ENCODE measurements around the gene HIVEP3. TPM values are rescaled to one million over a fixed set of nuclear protein-coding genes. Genes with fewer than 3 reads are reported as not detected.

The HIVEP3 gene
- total RNA-seq, 1 experiment from 2014 or later: 6.0 TPM

DNA sequence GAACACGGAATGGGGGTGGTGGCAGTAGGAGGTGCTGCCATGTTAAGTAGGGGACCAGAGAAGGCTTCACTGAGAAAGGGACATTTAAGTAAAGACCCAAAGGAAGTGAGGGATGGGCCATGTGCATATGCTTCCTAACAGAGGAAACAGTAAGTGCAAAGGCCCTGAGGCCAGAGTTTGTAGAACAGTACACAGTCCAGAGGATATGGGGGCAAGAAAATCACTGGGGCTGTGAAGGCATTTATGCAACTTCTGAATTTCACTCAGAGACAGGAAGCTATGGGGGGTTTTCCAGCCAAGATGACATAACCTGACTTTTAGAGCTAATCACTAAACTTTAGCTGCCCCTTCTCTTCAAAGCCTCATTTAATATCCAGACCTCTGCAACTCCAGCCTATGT lies 231.7 kb downstream of the HIVEP3 start:
- POLR2A ChIA-PET: no interaction called here
- in situ Hi-C loops (cut with HindIII; ENCODE audit: low pct_unique_long_range_greater_than_20kb, low sequenced_read_pairs): no loop called here
- intact Hi-C loops (cut with micrococcal nuclease; ENCODE audit: unreplicated experiment): no loop called here
- Histone ChIP-seq H3K9me3 (ENCODE audit: control insufficient read depth, insufficient read depth, low read depth, low read length) (no peaks in the 10 kb centered on the region), H3K4me1 (ENCODE audit: control insufficient read depth, insufficient read depth, low read length) (no peaks in the 10 kb centered on the region), H3K36me3 (ENCODE audit: control insufficient read depth, insufficient read depth, low read length) (no peaks in the 10 kb centered on the region), H3K4me3 (ENCODE audit: low read depth in 2 of 2, low read length in 2 of 2) (no peak overlapping the region), H3K27ac (ENCODE audit: low read length) (no peak overlapping the region), H3K27me3 (ENCODE audit: control insufficient read depth, insufficient read depth, low read length) (no peaks in the 10 kb centered on the region)
- CTCF ChIA-PET: no interaction called here
- BruUV-seq (replicated peaks): no TSS peak
- ATAC-seq (no peak), DNase-seq (ENCODE audit: low read depth, low spot score) (no peak)
- TF ChIP-seq TCF7L2 (IDR thresholded peaks at IDR 0.05; ENCODE audit: low read depth, low read length) (no peak), SIN3A (IDR thresholded peaks at IDR 0.05; ENCODE audit: borderline replicate concordance, insufficient read depth, low read depth, low read length) (no peak), POLR2AphosphoS5 (IDR thresholded peaks at IDR 0.05; ENCODE audit: low read depth, low read length) (no peak)
- TF ChIP-seq, protein P1, sequence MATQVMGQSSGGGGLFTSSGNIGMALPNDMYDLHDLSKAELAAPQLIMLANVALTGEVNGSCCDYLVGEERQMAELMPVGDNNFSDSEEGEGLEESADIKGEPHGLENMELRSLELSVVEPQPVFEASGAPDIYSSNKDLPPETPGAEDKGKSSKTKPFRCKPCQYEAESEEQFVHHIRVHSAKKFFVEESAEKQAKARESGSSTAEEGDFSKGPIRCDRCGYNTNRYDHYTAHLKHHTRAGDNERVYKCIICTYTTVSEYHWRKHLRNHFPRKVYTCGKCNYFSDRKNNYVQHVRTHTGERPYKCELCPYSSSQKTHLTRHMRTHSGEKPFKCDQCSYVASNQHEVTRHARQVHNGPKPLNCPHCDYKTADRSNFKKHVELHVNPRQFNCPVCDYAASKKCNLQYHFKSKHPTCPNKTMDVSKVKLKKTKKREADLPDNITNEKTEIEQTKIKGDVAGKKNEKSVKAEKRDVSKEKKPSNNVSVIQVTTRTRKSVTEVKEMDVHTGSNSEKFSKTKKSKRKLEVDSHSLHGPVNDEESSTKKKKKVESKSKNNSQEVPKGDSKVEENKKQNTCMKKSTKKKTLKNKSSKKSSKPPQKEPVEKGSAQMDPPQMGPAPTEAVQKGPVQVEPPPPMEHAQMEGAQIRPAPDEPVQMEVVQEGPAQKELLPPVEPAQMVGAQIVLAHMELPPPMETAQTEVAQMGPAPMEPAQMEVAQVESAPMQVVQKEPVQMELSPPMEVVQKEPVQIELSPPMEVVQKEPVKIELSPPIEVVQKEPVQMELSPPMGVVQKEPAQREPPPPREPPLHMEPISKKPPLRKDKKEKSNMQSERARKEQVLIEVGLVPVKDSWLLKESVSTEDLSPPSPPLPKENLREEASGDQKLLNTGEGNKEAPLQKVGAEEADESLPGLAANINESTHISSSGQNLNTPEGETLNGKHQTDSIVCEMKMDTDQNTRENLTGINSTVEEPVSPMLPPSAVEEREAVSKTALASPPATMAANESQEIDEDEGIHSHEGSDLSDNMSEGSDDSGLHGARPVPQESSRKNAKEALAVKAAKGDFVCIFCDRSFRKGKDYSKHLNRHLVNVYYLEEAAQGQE (IDR thresholded peaks at IDR 0.05; ENCODE audit: insufficient read depth in 1 of 2, low read depth in 2 of 2, low read length in 1 of 2): no peak
- TF ChIP-seq, protein P2, sequence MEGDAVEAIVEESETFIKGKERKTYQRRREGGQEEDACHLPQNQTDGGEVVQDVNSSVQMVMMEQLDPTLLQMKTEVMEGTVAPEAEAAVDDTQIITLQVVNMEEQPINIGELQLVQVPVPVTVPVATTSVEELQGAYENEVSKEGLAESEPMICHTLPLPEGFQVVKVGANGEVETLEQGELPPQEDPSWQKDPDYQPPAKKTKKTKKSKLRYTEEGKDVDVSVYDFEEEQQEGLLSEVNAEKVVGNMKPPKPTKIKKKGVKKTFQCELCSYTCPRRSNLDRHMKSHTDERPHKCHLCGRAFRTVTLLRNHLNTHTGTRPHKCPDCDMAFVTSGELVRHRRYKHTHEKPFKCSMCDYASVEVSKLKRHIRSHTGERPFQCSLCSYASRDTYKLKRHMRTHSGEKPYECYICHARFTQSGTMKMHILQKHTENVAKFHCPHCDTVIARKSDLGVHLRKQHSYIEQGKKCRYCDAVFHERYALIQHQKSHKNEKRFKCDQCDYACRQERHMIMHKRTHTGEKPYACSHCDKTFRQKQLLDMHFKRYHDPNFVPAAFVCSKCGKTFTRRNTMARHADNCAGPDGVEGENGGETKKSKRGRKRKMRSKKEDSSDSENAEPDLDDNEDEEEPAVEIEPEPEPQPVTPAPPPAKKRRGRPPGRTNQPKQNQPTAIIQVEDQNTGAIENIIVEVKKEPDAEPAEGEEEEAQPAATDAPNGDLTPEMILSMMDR (IDR thresholded peaks at IDR 0.05): no peak

DNA sequence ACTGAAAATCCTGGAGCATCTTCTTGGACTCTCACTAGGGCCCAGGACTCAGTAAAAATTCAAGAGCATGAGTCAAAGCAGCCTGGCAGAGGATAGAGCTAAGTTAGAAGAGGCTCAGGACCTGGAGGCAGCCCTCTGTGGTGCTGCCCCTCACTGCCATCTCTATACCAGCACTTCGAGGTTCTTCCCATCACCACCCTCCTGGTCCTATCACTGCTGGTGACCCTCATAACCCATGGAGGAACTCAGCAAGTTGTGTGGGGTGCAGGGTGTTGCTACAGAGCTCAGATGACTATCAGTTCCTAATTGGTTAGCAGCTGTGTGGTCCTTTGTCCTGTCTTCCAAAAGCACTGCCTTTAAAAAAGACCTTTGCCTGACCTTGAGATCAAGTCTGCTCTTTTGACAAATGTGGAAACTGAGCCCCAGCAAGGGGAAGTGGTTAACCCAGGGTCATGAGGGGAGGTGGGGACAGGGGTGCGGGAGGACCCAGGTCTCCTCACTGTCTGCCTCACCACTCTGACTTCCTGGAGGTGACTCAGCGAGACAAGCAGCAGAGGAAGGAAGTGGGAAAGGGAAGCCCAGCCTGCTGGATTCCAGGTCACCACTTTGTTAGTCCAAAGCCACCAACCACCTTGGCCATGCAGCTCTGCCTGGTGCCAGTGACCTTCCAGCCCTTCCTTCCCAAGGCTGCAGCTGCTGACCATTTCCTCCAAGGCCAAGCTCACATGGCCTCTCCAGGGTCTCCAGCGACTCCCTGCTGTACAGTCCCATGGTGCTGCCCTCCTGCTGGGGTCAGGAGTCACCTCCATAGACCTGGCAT lies 234.8 kb downstream of the HIVEP3 start:
- CTCF ChIA-PET: no interaction called here
- no peaks in the 10 kb centered on the region for H3K27me3 ChIP-seq (ENCODE audit: control insufficient read depth, insufficient read depth, low read length)
- DNase-seq (ENCODE audit: low read depth, low spot score): no peak
- no peak for TF ChIP-seq POLR2AphosphoS5 (IDR thresholded peaks at IDR 0.05; ENCODE audit: low read depth, low read length)
- TF ChIP-seq, protein P1 (IDR thresholded peaks at IDR 0.05; ENCODE audit: insufficient read depth in 1 of 2, low read depth in 2 of 2, low read length in 1 of 2): no peak
- TF ChIP-seq, protein P2 (IDR thresholded peaks at IDR 0.05): no peak
- TF ChIP-seq SIN3A (IDR thresholded peaks at IDR 0.05; ENCODE audit: borderline replicate concordance, insufficient read depth, low read depth, low read length): no peak
- no peak for TF ChIP-seq TCF7L2 (IDR thresholded peaks at IDR 0.05; ENCODE audit: low read depth, low read length)
- H3K4me3 ChIP-seq (ENCODE audit: low read depth in 2 of 2, low read length in 2 of 2): no peak overlapping the region
- H3K4me1 ChIP-seq (ENCODE audit: control insufficient read depth, insufficient read depth, low read length): no peaks in the 10 kb centered on the region
- H3K27ac ChIP-seq (ENCODE audit: low read length): no peak overlapping the region
- intact Hi-C loops (cut with micrococcal nuclease; ENCODE audit: unreplicated experiment) (no loop called here), in situ Hi-C loops (cut with HindIII; ENCODE audit: low pct_unique_long_range_greater_than_20kb, low sequenced_read_pairs) (no loop called here)
- no peaks in the 10 kb centered on the region for H3K9me3 ChIP-seq (ENCODE audit: control insufficient read depth, insufficient read depth, low read depth, low read length)
- H3K36me3 ChIP-seq (ENCODE audit: control insufficient read depth, insufficient read depth, low read length): no peaks in the 10 kb centered on the region
- no TSS peak for BruUV-seq (replicated peaks)
- POLR2A ChIA-PET: interaction anchor here (0.6 kb wide), 1 partner anchor 106 kb away, joined by 4 read pairs; no protein-coding TSS in a partner anchor
- no peak for ATAC-seq

Measured in Panc1 (cell line).